ENCODE data around the gene RNF121.

Gene RNF121

GRCh38 chr11:72007089-72007476 is 78.2 kb downstream of the RNF121 start:
- no peak for DNase-seq

DNA sequence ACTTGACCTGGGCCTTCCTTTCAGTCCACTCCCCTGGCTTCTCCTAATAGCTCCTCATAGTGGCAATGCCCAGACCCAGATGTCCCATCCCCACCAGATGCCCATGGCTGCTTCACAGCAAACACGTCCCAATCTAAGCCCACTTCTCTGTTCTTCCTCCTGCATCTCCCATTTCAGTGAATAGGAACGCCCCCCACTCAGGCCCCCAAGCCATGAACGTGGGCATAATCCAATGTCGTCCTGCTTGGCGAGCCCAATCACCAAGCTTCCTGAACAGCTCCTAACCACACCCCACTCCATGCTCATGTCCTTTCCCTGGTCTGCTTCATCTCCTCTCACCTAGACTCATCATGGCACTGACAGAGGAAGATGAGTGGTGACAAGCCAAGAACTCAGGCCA is 78.7 kb downstream of the RNF121 start:
- no peak for DNase-seq

DNA sequence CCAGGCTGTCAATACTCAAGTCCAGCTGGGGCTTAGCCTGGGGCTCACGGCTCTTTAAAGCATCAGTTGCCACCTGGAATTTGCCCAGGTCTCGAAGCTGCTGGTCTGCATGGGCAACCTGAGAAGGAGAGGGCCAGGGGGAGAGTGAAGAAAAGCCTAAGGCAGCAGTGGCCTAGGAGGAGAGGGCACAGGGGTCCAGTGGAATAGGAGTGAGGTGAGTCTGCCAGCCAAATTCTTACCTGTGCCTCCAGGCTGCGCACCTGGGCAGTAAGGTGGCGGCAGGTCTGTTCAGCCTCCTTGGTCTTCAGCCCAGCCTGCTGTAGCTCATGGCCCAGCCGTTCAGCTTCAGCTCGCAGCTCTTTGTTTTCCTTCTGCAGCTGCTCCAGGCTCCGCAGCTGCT is 79.9 kb downstream of the RNF121 start:
- DNase-seq = no peak

DNA sequence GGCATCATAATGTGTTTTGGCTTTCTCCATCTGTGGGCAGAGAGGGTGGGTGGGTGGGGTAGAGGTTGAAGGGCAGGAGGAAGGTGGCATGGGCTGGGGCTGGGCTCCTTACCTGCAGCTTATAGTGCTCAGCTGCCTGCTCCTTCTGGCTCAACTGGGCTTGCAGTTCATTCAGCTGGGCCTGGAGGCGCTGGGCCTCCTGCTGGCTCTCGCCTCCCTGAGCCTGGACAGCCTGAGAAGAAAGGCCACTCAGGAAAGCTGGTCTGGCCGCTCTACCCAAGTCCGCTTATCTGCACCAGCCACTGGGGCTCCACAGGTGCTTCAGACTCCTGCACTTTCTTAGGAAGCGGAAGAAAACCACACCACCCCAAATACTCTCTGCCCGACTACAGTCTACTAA is 80.3 kb downstream of the RNF121 start:
- DNase-seq = no peak

- DNase-seq = no peak
These were observed 81.8 kb downstream of the RNF121 start for GRCh38 chr11:72010529-72011233.

- DNase-seq = no peak
These were observed 83.3 kb downstream of the RNF121 start for GRCh38 chr11:72012091-72012630.

DNA sequence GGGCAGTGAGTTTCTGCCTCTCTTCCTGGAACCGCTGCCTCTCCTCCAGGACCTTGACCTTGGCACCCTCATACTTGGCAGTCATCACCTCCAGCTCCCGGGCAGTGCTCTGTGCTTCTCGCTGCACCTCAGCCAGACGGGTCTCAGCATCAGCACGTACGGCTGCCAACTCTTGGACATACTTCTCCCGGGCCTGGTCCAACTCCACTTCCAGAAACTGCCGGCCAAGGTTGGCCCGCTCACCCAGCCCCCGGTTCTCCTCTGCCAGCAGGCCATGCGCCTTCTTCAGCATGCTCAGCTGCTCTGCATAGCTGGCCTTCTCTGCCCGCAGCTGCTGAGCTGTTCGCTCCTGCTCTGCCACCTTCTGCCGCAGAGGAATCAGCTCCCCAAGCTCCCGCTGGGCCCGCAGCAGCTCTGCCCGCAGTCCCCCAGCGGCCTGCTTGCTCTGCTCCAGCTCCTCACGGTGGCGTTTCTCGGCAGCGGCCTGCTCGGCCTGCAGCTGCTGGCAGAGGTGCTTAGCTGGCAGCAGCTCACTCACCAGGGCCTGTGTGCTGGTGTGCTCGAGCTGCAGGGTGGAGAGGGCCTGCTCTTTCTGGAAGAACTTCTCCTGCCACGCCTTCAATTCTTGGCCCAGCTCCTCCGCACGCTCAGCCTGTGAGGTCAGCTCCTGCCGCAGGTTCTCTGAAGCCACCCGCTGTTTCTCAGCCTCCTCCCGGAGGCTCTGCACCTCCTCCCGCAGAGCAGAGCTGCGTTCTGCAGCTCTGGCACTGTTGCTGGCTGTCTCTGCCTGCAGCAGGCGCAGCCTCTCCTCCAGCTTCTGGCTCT is 84.3 kb downstream of the RNF121 start:
- no peak for DNase-seq

DNA sequence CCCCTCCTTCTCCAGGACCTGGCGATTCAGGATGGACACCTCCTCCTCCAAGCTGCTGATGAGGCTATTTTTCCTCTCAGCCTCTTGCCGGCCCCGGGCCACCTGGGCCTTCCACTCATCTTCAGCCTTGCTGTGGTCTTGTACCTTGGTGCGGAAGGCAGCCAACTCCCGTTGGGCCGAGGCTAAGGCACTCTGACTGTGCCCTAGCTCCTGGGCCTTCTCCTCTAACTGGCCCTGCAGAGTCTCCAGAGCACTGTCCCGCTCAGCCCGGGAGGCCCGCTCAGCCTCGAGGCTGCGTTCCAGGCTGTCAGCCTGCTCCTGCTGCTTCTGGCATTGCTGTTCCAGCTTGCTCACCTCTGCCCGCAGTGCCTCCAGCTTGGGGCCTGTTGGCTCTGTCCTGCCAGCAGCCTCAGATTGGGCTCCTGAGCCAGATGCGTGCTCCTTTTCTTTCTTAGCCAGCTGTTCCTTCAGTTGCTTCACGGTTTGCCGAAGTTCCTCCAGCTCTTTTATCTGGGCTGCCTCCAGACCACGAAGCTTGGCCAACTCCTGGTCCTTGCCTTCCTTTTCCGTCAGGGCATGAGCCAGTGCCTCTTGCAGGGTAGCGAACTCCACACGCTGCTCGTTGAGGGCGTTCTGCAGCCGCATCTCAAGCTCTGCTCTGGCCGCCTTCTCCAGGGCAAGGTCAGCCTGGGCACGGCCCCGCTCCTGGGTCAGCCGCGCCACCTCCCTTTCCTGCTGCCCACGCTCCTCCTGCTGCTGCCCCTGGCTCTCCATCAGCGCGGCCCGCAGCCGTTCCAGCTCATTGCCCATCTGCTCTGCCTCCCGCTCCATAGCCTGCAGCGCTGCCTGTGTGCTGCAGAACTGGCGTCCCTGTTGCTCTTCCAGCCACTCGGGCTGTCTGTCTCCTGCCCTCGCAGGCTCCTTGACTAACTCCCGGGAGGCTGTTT is 85.2 kb downstream of the RNF121 start:
- no peak for DNase-seq

DNA sequence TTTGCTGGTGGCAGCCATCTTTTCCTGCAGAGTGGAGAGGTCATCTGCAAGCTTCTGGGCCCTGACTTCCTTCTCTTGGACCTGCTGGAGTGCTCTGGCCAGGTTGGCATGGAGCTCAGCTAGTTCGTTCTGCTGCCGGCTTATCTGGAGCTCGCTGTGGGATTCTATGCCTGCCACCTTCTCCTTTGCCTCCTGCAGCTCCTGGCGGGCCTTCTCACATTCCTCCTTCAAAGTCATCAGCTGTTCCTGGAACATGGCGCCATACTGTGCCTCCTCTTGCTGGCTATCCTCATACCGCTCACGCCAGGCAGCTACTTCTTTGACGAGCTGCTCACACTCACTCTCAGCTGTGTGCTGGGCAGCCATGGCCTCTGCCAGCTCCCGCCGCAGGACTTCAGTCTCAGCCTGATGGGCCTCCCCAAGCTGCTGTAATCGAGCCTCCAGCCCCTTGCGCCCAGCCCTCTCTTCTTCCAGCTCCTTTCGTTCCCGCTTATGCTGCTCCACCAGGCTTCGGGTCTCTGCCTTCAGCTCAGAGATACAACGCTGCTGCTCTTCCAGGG is 86.0 kb downstream of the RNF121 start:
- DNase-seq = no peak

- no peak for DNase-seq
These were observed 86.7 kb downstream of the RNF121 start for GRCh38 chr11:72015511-72016061.

- no peak for DNase-seq
These were observed 89.3 kb downstream of the RNF121 start for GRCh38 chr11:72018171-72018570.

GRCh38 chr11:72023335-72023734 is 94.5 kb downstream of the RNF121 start:
- no peak for DNase-seq

DNA sequence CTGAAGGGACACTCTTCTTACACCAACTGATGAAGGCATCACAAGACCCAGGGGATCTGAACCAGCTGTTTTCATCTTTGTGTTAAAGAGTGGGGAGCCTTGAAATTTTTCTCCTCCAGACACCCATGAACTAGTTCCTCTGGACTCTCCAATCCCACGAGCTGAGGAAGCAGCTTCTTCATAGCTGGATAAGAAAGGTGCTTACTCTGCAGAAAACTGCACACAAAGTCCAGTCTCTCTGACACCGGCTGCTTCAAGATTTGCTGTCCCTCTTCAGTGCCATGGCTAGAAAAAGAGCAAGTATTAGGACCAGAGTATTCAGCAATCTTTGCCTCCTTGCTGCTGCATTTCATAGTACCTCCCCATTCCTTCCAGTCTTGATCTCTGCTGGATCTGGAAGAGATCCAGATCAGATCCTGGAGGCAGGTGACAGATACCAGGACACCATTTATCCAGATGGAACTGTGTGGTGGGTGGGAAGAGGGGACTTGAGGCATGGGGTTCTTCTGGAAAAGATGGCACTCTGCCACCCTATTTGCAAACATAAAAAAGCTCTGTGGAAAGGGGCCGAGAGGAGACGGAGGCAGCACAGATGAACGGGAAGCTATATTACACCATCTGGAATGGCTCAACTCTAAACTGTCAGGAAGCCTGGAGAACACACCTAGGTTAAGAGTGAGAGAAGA is 95.4 kb downstream of the RNF121 start:
- DNase-seq = no peak

DNA sequence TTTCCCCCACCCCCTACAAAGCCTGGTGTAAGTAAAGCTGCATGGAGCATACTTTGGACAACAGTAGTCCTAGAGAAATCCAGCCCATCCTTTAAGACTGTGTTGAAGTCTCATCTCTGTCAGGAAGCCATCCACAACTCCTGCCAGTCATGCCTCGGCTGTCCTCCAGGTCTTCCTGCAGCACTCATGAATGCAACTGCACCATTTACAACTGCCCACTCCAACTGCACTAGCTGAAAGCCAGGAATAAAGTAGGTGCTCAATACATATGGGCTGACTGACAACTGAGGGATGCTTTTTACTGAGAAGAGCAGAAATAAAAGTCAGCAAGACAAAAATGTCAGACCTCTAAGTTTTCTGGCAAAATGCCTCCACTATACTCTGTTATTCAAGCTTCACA is 97.2 kb downstream of the RNF121 start:
- DNase-seq = no peak

GRCh38 chr11:72030472-72031045 is 101.7 kb downstream of the RNF121 start:
- DNase-seq = no peak

DNA sequence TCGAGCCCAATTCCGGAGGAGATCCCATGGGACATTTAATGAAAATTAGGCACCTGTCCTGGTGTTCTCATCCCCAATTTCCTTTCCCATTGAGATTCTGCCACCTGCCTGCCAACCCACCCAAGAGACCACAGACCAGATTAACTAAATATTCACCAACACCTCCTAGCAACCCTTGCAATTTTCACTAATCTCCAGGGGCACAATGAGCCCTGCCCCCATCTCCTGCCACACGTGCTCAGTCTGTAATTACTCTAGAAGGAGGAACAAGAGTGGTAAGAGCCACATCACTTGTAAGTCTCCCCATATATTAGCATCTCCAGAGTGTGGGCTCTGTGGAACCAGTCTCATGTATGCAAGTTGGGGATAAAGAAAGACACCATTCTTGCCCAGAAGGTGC is 107.8 kb downstream of the RNF121 start:
- DNase-seq = no peak

- DNase-seq = no peak
These were observed 108.9 kb downstream of the RNF121 start for GRCh38 chr11:72037554-72038311.

DNA sequence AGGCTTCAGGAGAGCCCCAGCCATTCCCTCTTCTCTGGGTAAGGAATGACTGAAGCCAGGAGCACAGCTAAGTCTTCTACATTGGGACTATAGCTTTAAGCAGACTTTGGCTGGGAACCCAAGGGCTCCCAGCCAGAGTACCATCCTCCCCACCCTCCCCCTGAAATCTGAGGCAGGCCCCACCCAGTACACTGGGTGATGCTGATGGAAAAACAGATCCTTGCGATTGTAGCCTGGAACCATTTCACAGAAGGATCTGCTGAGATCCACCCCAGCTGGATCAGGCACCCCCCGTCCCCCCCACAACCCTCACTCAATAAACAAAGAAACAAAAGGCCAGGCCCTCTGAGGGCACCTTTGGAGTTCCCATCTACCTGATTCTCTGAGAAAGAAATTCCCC is 109.6 kb downstream of the RNF121 start:
- DNase-seq = no peak

GRCh38 chr11:72039031-72039855 is 110.4 kb downstream of the RNF121 start:
- DNase-seq = no peak
